HG02571 (cell line): ENCODE data around the gene EDC4.
"Not testable (repeated sequence)": the region's sequence is repeated elsewhere in the genome, so short reads cannot be mapped to it uniquely, and the experiment has no call there.

Experiments used
- ATAC-seq: cut with Tn5 transposase; IDR thresholded peaks from one replicate; pipeline ENCODE4 v1.9.1; 2021; ENCODE audit warnings: mild to moderate bottlenecking, moderate library complexity; ENCODE audit not compliant: unreplicated experiment

The EDC4 gene, protein sequence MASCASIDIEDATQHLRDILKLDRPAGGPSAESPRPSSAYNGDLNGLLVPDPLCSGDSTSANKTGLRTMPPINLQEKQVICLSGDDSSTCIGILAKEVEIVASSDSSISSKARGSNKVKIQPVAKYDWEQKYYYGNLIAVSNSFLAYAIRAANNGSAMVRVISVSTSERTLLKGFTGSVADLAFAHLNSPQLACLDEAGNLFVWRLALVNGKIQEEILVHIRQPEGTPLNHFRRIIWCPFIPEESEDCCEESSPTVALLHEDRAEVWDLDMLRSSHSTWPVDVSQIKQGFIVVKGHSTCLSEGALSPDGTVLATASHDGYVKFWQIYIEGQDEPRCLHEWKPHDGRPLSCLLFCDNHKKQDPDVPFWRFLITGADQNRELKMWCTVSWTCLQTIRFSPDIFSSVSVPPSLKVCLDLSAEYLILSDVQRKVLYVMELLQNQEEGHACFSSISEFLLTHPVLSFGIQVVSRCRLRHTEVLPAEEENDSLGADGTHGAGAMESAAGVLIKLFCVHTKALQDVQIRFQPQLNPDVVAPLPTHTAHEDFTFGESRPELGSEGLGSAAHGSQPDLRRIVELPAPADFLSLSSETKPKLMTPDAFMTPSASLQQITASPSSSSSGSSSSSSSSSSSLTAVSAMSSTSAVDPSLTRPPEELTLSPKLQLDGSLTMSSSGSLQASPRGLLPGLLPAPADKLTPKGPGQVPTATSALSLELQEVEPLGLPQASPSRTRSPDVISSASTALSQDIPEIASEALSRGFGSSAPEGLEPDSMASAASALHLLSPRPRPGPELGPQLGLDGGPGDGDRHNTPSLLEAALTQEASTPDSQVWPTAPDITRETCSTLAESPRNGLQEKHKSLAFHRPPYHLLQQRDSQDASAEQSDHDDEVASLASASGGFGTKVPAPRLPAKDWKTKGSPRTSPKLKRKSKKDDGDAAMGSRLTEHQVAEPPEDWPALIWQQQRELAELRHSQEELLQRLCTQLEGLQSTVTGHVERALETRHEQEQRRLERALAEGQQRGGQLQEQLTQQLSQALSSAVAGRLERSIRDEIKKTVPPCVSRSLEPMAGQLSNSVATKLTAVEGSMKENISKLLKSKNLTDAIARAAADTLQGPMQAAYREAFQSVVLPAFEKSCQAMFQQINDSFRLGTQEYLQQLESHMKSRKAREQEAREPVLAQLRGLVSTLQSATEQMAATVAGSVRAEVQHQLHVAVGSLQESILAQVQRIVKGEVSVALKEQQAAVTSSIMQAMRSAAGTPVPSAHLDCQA (N-terminal part only)

DNA sequence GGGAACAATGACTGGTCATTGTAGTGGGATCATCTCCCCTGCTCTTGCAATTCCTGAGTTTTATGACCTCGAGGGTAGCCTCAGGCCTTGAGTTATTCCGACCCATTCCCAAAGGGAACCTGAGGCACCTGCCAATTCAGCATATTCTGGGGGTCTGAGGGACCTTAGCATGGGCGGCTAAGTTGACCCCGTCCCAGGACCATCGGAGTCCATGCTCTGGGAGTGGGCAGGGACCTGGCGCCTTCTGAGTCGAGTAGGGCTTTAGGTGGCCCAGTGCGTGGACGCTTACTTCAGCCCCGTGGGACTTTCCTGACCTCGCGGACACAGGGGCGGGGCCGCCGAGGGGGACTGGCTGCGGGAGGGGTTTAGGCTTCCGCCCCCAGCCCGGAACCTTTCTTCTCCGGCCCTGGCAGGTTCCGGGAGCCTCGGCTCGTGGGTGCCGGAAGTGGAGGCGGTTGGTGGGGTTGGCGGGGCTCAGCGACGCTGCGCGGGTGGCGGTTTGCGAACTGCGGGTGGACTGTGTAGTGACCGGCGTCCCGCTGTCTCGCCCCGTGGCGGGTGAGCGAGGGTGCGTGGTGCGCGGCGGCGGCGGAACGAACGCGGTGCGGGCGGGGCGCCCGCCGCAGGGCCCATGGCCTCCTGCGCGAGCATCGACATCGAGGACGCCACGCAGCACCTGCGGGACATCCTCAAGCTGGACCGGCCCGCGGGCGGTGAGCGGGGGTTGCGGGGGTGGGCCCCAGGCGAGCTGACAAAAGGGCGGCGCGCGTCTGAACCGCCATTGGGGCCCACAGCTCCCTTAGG, at the start of gene EDC4:
Gene EDC4, plus strand, starts transcription at position 422 of the 804 bp plus-strand sequence. Its CDS starts 210 bp downstream, at position 632.
- ATAC-seq: peak; percentile 71

DNA sequence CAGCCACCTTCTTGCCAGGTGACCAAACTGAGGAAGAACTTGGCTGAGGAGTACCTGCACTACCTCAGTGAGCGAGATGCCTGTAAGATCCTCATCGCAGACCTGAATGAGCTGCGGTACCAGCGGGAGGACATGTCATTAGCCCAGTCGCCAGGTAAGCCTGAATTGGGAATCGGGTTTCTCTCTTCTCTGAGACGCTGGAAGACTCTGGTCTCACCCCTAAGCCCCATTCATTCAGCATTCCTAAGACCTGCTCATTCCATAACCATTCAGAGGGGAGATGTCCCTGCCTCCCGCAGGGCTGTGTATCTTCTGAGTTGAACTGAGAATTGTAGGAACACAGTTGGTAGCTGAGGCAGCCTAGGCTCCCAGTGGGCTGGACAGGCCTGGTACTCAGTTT, 47.7 kb upstream of the EDC4 start:
- no peak for ATAC-seq

- no peak for ATAC-seq
Measured at GRCh38 chr16:67825906-67826305, 46.9 kb upstream of the EDC4 start.

DNA sequence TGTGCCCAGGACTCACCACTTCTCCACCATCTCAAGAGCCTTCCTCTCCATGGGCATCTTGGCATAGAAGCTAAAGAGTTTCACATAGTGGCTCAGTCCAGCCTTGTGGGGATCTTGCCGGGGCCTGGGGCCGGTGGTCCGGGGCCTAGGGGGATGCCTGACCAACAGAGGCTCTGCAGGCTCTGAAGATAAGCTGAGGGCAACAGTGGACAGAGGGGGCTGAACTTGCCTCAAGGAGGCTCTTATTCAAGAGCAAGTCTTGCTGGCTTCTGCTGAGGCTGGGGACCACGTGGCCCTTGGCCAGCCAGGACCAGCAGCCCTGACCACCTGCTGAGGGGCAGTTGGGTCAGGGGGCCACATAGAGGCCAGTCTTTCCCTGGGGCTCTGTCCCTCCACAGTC, 44.2 kb upstream of the EDC4 start:
- no peak for ATAC-seq

DNA sequence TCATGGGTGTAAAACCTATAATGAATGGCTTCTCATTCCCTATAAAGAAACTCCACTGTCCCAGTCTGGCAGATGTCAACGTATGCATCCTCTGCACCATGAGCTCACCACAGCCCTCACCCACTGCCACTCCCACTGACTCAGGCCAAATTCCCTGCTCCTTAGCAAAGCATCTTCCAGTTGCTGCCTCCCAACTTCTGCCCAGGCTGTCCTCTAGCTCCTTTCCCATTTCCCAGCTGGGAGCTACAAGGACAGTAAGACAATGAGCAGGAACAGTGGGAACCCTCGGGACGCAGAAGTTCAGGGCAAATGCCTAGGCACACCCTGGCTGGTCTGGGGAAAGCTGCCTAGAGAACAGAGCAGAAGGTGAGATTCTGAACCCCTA, 39.8 kb upstream of the EDC4 start:
- no peak for ATAC-seq

DNA sequence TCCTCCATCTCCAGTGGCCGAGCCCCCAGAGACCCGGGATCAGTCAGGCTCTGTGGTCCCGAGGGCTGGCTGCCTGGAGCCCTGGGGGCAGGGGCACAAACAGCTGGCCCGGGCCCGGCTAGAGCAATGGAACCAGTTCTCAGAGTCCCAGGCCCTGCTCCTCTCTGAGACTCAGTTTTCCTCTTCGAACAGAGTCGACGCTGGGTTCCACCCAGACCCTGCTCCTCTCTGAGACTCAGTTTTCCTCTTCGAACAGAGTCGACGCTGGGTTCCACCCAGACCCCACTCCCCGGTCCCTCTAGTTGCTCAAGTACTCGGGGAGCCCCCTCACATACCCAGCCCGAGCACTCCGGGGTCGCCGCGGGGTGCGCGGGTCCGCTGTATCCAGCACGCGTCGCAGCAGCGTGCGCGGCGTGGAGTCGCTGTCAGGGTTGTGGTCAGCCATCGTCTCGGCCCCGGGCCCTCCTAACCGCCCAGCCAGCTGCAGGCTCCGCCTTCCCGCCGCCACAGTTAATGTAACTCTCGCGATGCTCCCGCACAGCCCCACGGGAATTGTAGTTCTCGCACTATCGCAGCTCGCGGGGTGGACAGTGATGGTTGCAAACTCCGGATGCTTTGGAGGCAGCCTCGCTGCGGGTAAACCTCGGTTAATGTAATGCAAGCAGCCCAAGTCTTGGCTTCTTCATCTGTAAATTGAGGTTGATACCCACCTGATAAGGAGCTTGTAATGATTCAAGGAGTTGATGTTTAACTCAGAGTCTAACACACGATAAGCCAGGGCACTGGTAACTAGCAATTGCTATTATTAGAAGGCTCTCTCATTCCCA, 39.2 kb upstream of the EDC4 start:
- ATAC-seq: peak; percentile 94

GRCh38 chr16:67834242-67834614, 38.6 kb upstream of the EDC4 start:
- ATAC-seq: no peak

DNA sequence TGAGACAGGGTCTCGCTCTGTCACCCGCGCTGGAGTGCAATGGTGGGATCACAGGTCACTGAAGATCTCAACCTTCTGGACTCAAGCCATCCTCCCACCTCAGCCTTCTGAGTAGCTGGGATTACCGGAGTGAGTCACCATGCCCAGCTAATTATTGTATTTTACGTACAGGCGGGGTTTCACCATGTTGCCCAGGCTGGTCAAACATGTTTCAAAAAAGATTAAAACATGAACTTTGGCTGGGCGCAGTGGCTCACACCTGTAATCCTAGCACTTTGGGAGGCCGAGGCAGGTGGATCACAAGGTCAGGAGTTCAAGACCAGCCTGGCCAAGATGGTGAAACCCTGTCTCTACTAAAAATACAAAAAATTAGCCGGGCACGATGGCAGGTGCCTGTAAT, 35.7 kb upstream of the EDC4 start:
- ATAC-seq: not testable (repeated sequence)

DNA sequence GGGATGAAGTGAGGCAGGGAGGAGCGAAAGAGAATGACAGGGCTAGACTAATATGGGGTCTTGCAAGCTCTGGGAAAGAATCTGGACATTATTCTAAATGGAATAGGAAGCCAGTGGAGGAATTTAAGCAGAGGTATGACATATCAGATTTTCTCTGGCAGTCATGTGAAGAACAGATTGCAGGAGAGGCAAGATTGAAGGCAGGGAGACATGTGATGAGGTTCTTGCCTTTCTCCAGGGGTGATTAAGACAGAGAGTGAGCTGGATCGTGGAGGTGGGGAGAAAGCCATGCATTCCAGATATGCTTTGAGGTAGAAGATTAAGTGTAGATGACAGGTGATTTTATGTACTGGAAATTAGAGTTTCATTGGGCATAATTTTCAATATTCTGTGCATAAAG, 35.0 kb upstream of the EDC4 start:
- ATAC-seq: no peak

DNA sequence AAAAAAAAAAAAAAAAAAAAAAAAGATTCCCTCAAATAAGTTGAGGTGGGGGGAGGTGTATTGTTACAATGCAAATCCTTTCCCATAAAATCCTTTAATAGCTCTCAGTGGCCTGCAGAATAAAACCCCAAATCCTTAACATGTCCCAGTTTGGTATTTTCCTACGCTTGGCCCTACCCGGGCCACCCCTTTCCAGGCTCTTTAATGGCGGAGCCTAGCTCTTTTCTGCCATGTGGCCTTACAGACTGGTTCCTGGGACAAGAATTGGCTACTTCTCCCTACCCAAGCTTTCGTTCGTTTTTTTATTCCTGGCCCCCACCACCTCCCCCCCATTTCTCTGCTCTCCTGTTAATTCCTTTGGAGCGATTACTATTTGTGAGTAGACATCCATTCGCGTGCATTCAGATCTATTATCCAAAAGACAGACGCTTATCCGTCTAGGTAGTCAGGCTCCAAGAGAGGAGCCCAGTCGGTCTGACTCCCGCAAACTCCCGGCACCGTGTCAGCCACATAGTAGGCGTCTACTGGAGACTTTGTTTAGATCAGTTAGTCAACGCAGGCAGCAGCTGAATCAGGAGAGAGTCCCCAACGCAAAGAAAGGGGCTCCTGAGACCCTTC, 31.5 kb upstream of the EDC4 start:
- ATAC-seq: no peak

GRCh38 chr16:67841816-67842508, 30.9 kb upstream of the EDC4 start, which contains the start of gene THAP11:
Gene THAP11 (plus strand): TSS chr16:67842320. CDS start chr16:67842555, 235 bp downstream.
- peak; percentile 46 for ATAC-seq

DNA sequence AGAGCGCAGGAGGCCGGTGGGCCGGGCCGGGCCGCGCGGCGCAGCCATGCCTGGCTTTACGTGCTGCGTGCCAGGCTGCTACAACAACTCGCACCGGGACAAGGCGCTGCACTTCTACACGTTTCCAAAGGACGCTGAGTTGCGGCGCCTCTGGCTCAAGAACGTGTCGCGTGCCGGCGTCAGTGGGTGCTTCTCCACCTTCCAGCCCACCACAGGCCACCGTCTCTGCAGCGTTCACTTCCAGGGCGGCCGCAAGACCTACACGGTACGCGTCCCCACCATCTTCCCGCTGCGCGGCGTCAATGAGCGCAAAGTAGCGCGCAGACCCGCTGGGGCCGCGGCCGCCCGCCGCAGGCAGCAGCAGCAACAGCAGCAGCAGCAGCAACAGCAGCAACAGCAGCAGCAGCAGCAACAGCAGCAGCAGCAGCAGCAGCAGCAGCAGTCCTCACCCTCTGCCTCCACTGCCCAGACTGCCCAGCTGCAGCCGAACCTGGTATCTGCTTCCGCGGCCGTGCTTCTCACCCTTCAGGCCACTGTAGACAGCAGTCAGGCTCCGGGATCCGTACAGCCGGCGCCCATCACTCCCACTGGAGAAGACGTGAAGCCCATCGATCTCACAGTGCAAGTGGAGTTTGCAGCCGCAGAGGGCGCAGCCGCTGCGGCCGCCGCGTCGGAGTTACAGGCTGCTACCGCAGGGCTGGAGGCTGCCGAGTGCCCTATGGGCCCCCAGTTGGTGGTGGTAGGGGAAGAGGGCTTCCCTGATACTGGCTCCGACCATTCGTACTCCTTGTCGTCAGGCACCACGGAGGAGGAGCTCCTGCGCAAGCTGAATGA, 30.1 kb upstream of the EDC4 start:
- peak; percentile 13 for ATAC-seq

DNA sequence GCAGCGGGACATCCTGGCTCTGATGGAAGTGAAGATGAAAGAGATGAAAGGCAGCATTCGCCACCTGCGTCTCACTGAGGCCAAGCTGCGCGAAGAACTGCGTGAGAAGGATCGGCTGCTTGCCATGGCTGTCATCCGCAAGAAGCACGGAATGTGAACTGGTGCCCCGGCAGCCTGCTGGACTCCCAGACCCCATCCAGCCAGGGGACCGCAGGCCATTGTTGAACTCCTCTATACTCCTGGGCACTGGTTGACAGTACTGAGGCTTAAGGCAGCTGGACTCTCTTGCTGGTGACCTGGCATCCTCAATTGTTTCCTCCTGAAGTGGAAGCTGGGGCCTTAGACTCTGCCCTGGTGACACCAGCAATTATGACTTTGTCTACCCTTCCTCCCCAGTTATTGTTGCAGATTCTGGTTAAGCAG, 29.5 kb upstream of the EDC4 start:
- no peak for ATAC-seq

DNA sequence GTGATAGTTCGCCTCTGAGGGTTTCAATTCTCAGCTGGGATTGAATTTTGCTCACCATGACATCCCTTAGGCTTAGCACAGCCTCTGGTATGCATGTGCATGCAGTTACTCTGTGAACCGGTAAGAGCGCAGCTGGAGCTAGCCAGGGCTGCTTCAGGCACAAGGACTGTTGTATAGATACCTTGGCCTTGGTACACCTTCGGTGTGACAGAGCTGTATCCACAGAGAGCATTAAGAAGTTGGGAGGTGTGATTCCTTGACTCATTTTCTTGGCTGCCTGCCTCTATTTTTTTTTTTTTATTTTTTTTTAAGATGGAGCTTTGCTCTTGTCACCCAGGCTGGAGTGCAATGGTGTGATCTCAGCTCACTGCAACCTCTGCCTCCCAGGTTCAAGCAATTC, 28.4 kb upstream of the EDC4 start:
- ATAC-seq: no peak

- no peak for ATAC-seq
Measured at GRCh38 chr16:67845291-67846062, 27.4 kb upstream of the EDC4 start.

DNA sequence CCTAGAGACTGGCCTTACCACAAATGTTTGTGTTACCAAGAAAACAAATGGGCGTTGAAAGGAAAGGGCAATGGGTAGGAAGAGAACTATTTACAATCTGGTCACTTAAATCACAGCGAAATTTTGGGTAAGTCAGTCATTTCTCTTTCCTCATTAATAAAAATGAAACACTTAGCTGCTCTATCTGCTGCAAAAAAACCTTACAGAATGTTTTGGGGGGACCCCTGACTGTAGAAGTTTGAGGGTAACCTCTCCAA, 26.9 kb upstream of the EDC4 start:
- ATAC-seq: no peak
